Endothelial cell (in vitro differentiated cells): Measurements from ENCODE around the gene CLCNKA. TPM values are rescaled to one million over a fixed set of nuclear protein-coding genes. Genes with fewer than 3 reads are reported as not detected.
"Not testable (repeated sequence)": the region's sequence is repeated elsewhere in the genome, so short reads cannot be mapped to it uniquely, and the experiment has no call there.

Experiments
- DNase-seq: peaks from one replicate; pipeline ENCODE4 v3.0.0; 2021; ENCODE audit warnings: low spot score
- H3K27ac Mint-ChIP-seq: one replicate; pipeline ENCODE4 v1.8.0; 2021; ENCODE audit warnings: mixed read lengths, inconsistent platforms; ENCODE audit not compliant: unreplicated experiment
- H3K27me3 Mint-ChIP-seq: one replicate; pipeline ENCODE4 v1.8.0; 2021; ENCODE audit warnings: mild to moderate bottlenecking, moderate library complexity, mixed read lengths, inconsistent platforms; ENCODE audit not compliant: unreplicated experiment
- H3K36me3 Mint-ChIP-seq: one replicate; pipeline ENCODE4 v1.8.0; 2021; ENCODE audit warnings: mild to moderate bottlenecking, low read depth, mixed read lengths, inconsistent platforms; ENCODE audit not compliant: unreplicated experiment
- H3K4me1 Mint-ChIP-seq: one replicate; pipeline ENCODE4 v1.8.0; 2021; ENCODE audit warnings: mild to moderate bottlenecking, mixed read lengths, inconsistent platforms; ENCODE audit not compliant: unreplicated experiment
- H3K4me3 Mint-ChIP-seq: one replicate; pipeline ENCODE4 v1.8.0; 2021; ENCODE audit warnings: mild to moderate bottlenecking, mixed read lengths, inconsistent platforms; ENCODE audit not compliant: unreplicated experiment
- H3K9me3 Mint-ChIP-seq: one replicate; pipeline ENCODE4 v1.8.0; 2021; ENCODE audit warnings: mixed read lengths, inconsistent platforms; ENCODE audit not compliant: unreplicated experiment
- total RNA-seq: library from RNA; stranded (reverse); fragmentation: NEBNext Ultra II Directional; extraction: Animal tissue kit (Norgen Biotek cat#: 25700); gene quantifications from one replicate; pipeline ENCODE4 v1.2.1, GENCODE V29; 2021; ENCODE audit not compliant: unreplicated experiment
- TF ChIP-seq, protein P1 (sequence below): fragments of 200-600 bp; sonication (generic); IDR thresholded peaks from one replicate; pipeline ENCODE4 v1.5.0; 2021; ENCODE audit warnings: antibody characterized with exemption; ENCODE audit not compliant: unreplicated experiment

Gene CLCNKA
- total RNA-seq, 1 donor from 2014 or later, result not detected

DNA sequence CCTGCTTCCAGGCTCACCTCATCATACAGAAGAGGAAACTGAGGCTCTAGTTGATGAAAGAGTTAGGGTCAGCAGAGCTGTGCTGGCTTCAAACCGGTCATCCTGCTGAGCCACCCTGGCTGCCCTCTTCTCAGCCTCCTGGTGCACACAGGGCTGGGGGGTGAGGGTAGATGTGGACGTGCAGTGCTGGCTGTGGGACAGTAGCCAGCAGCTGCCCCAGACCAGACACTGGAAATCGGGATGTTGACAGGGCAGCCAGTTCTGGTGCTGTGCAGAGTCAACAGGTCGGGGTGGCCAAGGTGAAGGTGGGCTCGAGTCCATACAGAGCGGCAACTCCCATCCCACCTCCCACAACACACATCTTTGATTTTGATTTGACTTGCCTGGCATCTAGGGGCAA lies 1.5 kb upstream of the CLCNKA start:
- no peak overlapping the region for H3K27ac Mint-ChIP-seq
- no peaks in the 10 kb centered on the region for H3K36me3 Mint-ChIP-seq
- H3K4me3 Mint-ChIP-seq, result no peak overlapping the region
- no peaks in the 10 kb centered on the region for H3K9me3 Mint-ChIP-seq
- H3K4me1 Mint-ChIP-seq, result no peaks in the 10 kb centered on the region
- no peak for DNase-seq
- H3K27me3 Mint-ChIP-seq, result peaks cover 14% of the 10 kb centered on the region
- TF ChIP-seq, protein P1, sequence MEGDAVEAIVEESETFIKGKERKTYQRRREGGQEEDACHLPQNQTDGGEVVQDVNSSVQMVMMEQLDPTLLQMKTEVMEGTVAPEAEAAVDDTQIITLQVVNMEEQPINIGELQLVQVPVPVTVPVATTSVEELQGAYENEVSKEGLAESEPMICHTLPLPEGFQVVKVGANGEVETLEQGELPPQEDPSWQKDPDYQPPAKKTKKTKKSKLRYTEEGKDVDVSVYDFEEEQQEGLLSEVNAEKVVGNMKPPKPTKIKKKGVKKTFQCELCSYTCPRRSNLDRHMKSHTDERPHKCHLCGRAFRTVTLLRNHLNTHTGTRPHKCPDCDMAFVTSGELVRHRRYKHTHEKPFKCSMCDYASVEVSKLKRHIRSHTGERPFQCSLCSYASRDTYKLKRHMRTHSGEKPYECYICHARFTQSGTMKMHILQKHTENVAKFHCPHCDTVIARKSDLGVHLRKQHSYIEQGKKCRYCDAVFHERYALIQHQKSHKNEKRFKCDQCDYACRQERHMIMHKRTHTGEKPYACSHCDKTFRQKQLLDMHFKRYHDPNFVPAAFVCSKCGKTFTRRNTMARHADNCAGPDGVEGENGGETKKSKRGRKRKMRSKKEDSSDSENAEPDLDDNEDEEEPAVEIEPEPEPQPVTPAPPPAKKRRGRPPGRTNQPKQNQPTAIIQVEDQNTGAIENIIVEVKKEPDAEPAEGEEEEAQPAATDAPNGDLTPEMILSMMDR, result no peak

DNA sequence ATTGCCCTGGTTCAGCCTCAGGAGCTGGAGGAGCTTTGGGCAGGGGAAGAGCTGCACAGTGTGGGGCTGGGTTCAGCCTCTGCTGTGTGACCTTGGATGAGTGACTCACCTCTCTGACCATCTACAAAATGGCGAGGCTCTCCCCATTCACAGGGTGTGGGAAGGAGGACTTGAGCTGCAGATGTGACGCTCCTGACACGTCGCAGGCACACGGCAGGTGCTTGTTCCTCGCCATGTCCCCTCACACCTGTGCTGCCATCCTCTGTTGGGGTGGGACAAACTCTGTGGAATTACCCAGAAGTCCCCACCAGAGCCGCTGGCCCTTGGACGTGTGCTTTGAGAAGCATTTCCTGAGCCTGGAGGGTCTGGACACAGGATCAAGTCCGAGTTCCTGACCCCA lies 958 bp upstream of the CLCNKA start:
- not testable (repeated sequence) for DNase-seq, H3K9me3 Mint-ChIP-seq, H3K36me3 Mint-ChIP-seq

DNA sequence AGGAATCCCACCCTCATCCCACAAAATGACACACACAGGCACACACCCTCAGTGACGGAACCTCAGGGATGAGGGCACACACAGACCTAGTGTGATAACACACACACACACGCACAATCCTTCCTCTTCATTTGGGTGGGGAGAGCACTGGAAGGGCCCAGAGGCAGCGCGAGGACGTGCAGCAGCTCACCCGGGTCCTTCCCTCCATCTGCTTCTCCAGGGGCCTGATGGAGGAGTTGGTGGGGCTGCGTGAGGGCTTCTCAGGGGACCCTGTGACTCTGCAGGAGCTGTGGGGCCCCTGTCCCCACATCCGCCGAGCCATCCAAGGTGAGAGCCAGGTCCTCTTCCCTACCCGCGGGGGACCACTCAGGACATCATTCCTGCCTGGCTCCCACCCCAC lies 557 bp downstream of the CLCNKA start:
- Mint-ChIP-seq H3K9me3 (no peaks in the 10 kb centered on the region), H3K4me3 (no peak overlapping the region), H3K4me1 (no peaks in the 10 kb centered on the region), H3K36me3 (no peaks in the 10 kb centered on the region), H3K27ac (no peak overlapping the region), H3K27me3 (peaks cover 16% of the 10 kb centered on the region)
- DNase-seq, result no peak
- TF ChIP-seq, protein P1, result no peak

More for the DNA sequence above, 958 bp upstream of the CLCNKA start:
- not testable (repeated sequence) for H3K4me3 Mint-ChIP-seq, H3K27ac Mint-ChIP-seq, H3K4me1 Mint-ChIP-seq
- peaks cover 16% of the 10 kb centered on the region for H3K27me3 Mint-ChIP-seq

DNA sequence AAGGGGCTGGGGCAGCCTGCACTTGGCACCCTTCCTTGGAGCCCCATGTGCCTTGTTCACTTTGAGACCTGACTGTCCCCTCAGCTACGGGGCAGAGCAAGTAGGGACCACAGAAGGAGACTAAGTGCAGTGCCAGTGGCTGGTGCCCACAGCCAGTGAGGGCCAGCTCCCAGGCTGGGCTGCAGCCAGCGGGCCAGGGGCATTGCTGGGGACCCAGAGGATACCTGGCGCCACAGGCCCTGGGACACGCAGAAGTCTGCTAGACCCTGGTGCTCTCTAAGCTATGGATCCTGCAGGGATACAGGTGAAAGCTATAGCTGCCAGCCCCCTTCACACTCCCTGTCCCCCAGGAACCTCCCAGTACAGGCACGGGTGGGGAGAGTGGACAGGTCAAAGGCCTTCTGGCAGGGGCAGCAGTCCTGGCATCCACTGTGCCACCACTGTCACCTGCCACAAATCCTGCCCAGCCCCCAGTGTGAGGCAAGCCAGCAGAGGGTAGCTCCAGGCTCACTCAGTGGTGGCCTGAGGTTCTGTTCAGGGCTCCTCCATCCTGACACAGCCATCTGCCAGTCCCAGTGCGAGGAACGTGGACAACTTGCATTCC lies 1.3 kb downstream of the CLCNKA start:
- no peak for DNase-seq
- Mint-ChIP-seq H3K27ac (no peak overlapping the region), H3K4me1 (no peaks in the 10 kb centered on the region), H3K9me3 (no peaks in the 10 kb centered on the region), H3K27me3 (peaks cover 16% of the 10 kb centered on the region), H3K36me3 (no peaks in the 10 kb centered on the region), H3K4me3 (no peak overlapping the region)
- TF ChIP-seq, protein P1, result no peak

DNA sequence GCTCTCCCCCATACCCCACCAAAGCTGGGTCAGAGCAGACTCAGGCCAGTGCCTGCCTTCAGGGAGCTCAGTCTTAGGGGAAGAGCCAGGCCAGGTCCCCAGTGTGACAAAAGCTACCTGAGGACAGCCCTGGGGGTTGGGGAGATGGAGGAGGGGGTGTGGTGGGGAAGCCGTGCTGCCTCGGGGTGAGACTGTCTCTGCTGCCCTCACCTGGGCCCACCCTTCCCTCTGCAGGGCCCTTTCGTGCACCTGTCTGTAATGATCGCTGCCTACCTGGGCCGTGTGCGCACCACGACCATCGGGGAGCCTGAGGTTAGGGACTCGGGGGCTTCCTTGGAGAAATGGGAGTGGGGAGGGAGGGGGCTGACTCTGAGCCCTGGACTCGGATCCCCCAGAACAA lies 4.5 kb downstream of the CLCNKA start:
- H3K4me3 Mint-ChIP-seq, H3K9me3 Mint-ChIP-seq, H3K36me3 Mint-ChIP-seq, DNase-seq, H3K4me1 Mint-ChIP-seq, H3K27ac Mint-ChIP-seq: not testable (repeated sequence)
- peaks cover 14% of the 10 kb centered on the region for H3K27me3 Mint-ChIP-seq

DNA sequence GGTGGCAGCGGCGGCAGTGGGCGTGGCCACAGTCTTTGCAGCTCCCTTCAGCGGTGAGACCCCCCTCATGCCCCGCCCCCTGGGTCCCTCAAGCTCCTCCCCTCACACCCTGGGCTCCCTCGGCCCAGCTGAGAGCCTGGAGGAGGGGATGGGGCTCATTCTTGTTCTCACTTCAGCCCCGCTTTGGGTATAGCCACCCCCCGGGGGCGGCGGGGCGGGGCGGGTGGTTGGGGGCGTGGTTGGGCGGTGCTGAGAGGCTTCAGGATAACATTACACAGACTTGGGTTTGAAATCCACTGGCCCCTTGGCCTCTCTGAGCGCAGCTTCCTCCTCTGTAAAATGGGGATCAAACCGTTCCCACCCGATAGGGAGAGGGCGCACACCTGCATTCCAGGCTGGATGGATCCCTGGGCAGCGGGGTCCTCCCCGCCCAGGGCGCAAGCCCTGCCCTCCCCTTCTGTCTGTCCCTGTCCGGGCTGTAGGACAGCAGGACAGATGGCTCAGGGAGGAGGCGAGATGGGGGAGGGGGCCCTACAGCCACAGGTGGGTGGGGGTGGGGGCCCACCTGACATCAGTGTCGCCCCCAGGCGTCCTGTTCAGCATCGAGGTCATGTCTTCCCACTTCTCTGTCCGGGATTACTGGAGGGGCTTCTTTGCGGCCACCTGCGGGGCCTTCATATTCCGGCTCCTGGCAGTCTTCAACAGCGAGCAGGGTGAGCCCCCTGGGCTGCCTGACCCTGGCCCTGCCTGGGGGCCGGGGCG lies 5.1 kb downstream of the CLCNKA start:
- H3K27ac Mint-ChIP-seq, result no peak overlapping the region
- no peaks in the 10 kb centered on the region for H3K9me3 Mint-ChIP-seq
- no peaks in the 10 kb centered on the region for H3K4me1 Mint-ChIP-seq
- H3K4me3 Mint-ChIP-seq, result no peak overlapping the region
- peaks cover 14% of the 10 kb centered on the region for H3K27me3 Mint-ChIP-seq
- no peaks in the 10 kb centered on the region for H3K36me3 Mint-ChIP-seq
- TF ChIP-seq, protein P1, result no peak
- DNase-seq, result peak; percentile 55
